Mammary epithelial cell (primary cell): ENCODE data around the gene VSIR.

Source experiments
- CTCF ChIP-seq, 2 donors: IDR thresholded peaks in 1 of 2; conservative IDR thresholded peaks in 1 of 2; 2 replicates each; pipeline ENCODE4 v1.5.1; 2011 to 2012; ENCODE audit warnings: inconsistent platforms in 2 of 2, low read length in 2 of 2, mild to moderate bottlenecking in 2 of 2, control low read depth in 1 of 2, low read depth in 1 of 2; ENCODE audit not compliant: insufficient read depth in 1 of 2; ENCODE audit errors: extremely low read depth in 1 of 2
- EZH2 ChIP-seq: IDR thresholded peaks from 2 replicates; pipeline ENCODE4 v1.6.1; 2012; ENCODE audit warnings: low read length, inconsistent platforms, borderline replicate concordance

- TF ChIP-seq CTCF (conservative IDR thresholded peaks at IDR 0.05 in 1 of 2, IDR thresholded peaks at IDR 0.05 in 1 of 2; ENCODE audit: extremely low read depth in 1 of 2, insufficient read depth in 1 of 2, low read depth in 1 of 2, low read length in 2 of 2) (no peak), EZH2 (no peak)
Measured at GRCh38 chr10:71704816-71705215, 68.5 kb downstream of the VSIR start.
